Mesendoderm (in vitro differentiated cells): Measurements from ENCODE around the gene UTRN. TPM values are rescaled to one million over a fixed set of nuclear protein-coding genes. Genes with fewer than 3 reads are reported as not detected.

Source experiments
- DNase-seq: peaks from one replicate; pipeline ENCODE4 v3.0.0; 2013
- H2AK5ac ChIP-seq: 2 replicates; pipeline ENCODE4 v1.6.1; 2013; ENCODE audit warnings: low read length, inconsistent platforms
- H2BK120ac ChIP-seq: 2 replicates; pipeline ENCODE4 v1.6.1; 2013; ENCODE audit warnings: low read depth, mild to moderate bottlenecking, low read length, moderate library complexity, mixed read lengths
- H2BK15ac ChIP-seq: replicated peaks from 2 replicates; pipeline ENCODE4 v1.6.1; 2013; ENCODE audit warnings: low read depth, mild to moderate bottlenecking, moderate library complexity
- H2BK5ac ChIP-seq: 2 replicates; pipeline ENCODE4 v1.6.1; 2013; ENCODE audit warnings: low read length, inconsistent platforms
- H3K18ac ChIP-seq: 2 replicates; pipeline ENCODE4 v1.6.1; 2013; ENCODE audit warnings: mild to moderate bottlenecking, low read length, mixed read lengths
- H3K23ac ChIP-seq: one replicate; pipeline ENCODE4 v1.6.1; 2013; ENCODE audit warnings: low read length
- H3K27ac ChIP-seq: 2 replicates; pipeline ENCODE4 v1.5.1; 2013; ENCODE audit warnings: low read depth, mild to moderate bottlenecking, inconsistent platforms, low read length, moderate library complexity
- H3K27me3 ChIP-seq: 2 replicates; pipeline ENCODE4 v1.6.1; 2013; ENCODE audit warnings: low read length, control low read depth, mild to moderate bottlenecking, inconsistent platforms; ENCODE audit not compliant: insufficient read depth, poor library complexity
- H3K36me3 ChIP-seq: 2 replicates; pipeline ENCODE4 v1.6.1; 2013; ENCODE audit warnings: low read length, inconsistent platforms; ENCODE audit not compliant: control insufficient read depth, insufficient read depth
- H3K4ac ChIP-seq: one replicate; pipeline ENCODE4 v1.6.1; 2013; ENCODE audit warnings: low read depth, mild to moderate bottlenecking, low read length, moderate library complexity
- H3K4me1 ChIP-seq: 2 replicates; pipeline ENCODE4 v1.6.1; 2013; ENCODE audit warnings: low read depth, low read length, inconsistent platforms; ENCODE audit not compliant: control insufficient read depth
- H3K4me2 ChIP-seq: 2 replicates; pipeline ENCODE4 v1.6.1; 2013; ENCODE audit warnings: low read length
- H3K4me3 ChIP-seq: 2 replicates; pipeline ENCODE4 v1.5.1; 2013; ENCODE audit warnings: mild to moderate bottlenecking, low read length
- H3K56ac ChIP-seq: one replicate; pipeline ENCODE4 v1.6.1; 2013; ENCODE audit warnings: low read length
- H3K79me1 ChIP-seq: 2 replicates; pipeline ENCODE4 v1.6.1; 2013; ENCODE audit warnings: low read length, inconsistent platforms
- H3K79me2 ChIP-seq: 2 replicates; pipeline ENCODE4 v1.6.1; 2013; ENCODE audit warnings: mild to moderate bottlenecking, low read length; ENCODE audit not compliant: control insufficient read depth, insufficient read depth
- H3K9ac ChIP-seq: 2 replicates; pipeline ENCODE4 v1.6.1; 2013; ENCODE audit warnings: low read length, inconsistent platforms
- H4K5ac ChIP-seq: one replicate; pipeline ENCODE4 v1.6.1; 2013; ENCODE audit warnings: low read length
- H4K8ac ChIP-seq: one replicate; pipeline ENCODE4 v1.6.1; 2013; ENCODE audit warnings: low read depth, mild to moderate bottlenecking, control low read depth, low read length, moderate library complexity
- WGBS: extraction: QIAGEN DNeasy Blood & Tissue Kit; methylation state at CpG from one replicate; pipeline ENCODE4 v1.1.7; 2013; ENCODE audit warnings: low lambda C conversion rate, missing lambda C conversion rate; ENCODE audit not compliant: insufficient coverage; ENCODE audit errors: extremely low coverage; 5-methylcytosine and 5-hydroxymethylcytosine counted together
- polyA plus RNA-seq, 2 experiments: library from polyadenylated mRNA; stranded (reverse); fragments of 200-250 nt; gene quantifications; one replicate each; pipeline ENCODE4 v1.2.3, GENCODE V29; 2013

UTRN gene
- polyA plus RNA-seq (2013, experiment 1 of 2): 27.5 TPM
- 28.9 TPM for polyA plus RNA-seq (2013, experiment 2 of 2)

DNA sequence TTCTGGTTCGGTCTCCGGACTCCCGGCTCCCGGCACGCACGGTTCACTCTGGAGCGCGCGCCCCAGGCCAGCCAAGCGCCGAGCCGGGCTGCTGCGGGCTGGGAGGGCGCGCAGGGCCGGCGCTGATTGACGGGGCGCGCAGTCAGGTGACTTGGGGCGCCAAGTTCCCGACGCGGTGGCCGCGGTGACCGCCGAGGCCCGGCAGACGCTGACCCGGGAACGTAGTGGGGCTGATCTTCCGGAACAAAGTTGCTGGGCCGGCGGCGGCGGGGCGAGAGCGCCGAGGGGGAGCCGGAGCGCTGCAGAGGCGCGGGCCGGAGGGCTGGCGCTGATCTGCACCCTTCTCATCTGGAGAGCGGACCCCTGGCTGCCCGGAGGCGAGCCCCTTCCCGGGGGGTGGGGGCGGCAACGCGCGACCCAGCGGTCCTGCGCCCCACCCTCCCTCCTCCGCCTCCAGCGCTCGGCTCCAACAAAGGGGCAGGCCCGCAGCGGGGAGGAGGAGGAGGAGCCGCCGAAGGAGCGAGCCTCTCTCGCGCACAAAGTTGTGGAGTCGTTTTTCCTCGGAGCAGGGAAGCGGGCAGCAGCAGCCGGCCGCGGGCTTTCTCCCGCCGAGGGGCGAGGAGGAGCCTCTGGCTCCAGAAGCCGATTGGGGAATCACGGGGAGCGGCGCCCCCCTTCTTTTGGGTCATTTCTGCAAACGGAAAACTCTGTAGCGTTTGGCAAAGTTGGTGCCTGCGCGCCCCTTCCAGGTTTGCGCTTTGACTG, at the start of gene UTRN:
TSS of gene UTRN (plus strand) at position 553 of the 765 bp plus-strand sequence. CDS start 6,494 bp downstream, outside the sequence.
- no peak within 1 kb of the TSS for H2AK5ac ChIP-seq
- H3K18ac ChIP-seq: peak within 1 kb of the TSS; percentile 63
- H4K8ac ChIP-seq: peak within 1 kb of the TSS; percentile 31
- H3K36me3 ChIP-seq: no peaks in the 10 kb centered on the region
- no peak within 1 kb of the TSS for H2BK120ac ChIP-seq
- H4K5ac ChIP-seq: no peak within 1 kb of the TSS
- peak; percentile 94 for DNase-seq
- no peak within 1 kb of the TSS for H2BK5ac ChIP-seq
- no peak within 1 kb of the TSS for H2BK15ac ChIP-seq
- H3K4me1 ChIP-seq: peaks cover 8% of the 10 kb centered on the region
- H3K27me3 ChIP-seq: no peaks in the 10 kb centered on the region
- peak within 1 kb of the TSS; percentile 99 for H3K27ac ChIP-seq
- H3K23ac ChIP-seq: peak within 1 kb of the TSS; percentile 32
- H3K4ac ChIP-seq: peak within 1 kb of the TSS; percentile 65
- peaks cover 2% of the 10 kb centered on the region for H3K79me1 ChIP-seq
- H3K4me2 ChIP-seq: peak within 1 kb of the TSS; percentile 87
- peak within 1 kb of the TSS; percentile 91 for H3K56ac ChIP-seq
- H3K4me3 ChIP-seq: peak within 1 kb of the TSS; percentile 89
- no CpG with 5 or more reads among the region's 84 CpGs for WGBS
- peak within 1 kb of the TSS; percentile 76 for H3K9ac ChIP-seq
- no peaks in the 10 kb centered on the region for H3K79me2 ChIP-seq

DNA sequence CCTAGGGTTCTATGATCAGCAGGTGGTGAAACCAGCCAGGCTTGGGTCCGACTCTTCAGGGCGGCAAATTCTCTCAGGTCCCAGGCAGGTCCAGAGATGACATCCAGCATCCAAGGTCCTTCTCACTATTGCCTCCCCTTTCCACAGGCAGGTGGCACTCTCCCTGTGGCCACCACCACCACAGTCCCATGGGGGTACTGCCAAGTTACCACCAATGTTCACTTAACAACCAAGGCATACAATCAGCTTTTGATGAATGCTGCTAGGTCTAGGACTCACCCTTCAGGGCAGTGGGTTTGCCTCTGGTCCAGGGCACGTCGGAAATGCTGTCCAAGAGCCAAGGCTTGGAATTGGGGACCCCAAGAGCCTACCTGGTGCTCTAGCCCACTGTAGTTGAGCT, 40.4 kb upstream of the UTRN start:
- H3K4me1 ChIP-seq: peaks cover 2% of the 10 kb centered on the region
- H3K18ac ChIP-seq: no peak overlapping the region
- no peaks in the 10 kb centered on the region for H3K27me3 ChIP-seq
- no peak overlapping the region for H2BK5ac ChIP-seq
- H3K79me1 ChIP-seq: no peaks in the 10 kb centered on the region
- no peak overlapping the region for H3K56ac ChIP-seq
- no peak overlapping the region for H3K9ac ChIP-seq
- no peaks in the 10 kb centered on the region for H3K36me3 ChIP-seq
- no peak overlapping the region for H2BK120ac ChIP-seq
- no CpG with 5 or more reads among the region's 4 CpGs for WGBS
- no peaks in the 10 kb centered on the region for H3K79me2 ChIP-seq
- H3K4me2 ChIP-seq: no peak overlapping the region
- no peak overlapping the region for H2BK15ac ChIP-seq
- no peak overlapping the region for H3K4me3 ChIP-seq
- H3K23ac ChIP-seq: no peak overlapping the region
- H3K4ac ChIP-seq: no peak overlapping the region
- no peak for DNase-seq
- H2AK5ac ChIP-seq: no peak overlapping the region
- no peak overlapping the region for H3K27ac ChIP-seq
- H4K5ac ChIP-seq: no peak overlapping the region
- H4K8ac ChIP-seq: no peak overlapping the region

DNA sequence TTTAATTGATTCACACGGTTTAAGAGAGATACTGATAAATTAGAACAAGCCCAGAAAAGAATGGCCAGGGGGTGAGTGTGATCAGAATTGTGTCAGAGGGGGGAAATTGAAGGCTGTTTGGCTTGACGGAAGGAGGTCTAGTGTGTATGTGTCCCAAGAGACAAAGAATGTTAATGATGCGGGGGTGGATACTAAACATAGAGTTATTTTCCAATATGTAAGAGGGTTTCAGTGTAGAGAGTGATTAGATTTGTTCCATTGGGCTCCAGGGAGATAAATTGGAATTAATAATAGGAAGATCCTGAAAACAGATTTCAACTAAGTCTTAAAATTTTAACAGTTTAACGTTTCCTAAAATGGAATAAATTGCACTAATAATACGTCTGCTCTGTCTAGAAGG, 38.1 kb upstream of the UTRN start:
- Histone ChIP-seq H3K56ac (no peak overlapping the region), H3K18ac (no peak overlapping the region), H2BK120ac (no peak overlapping the region), H2BK15ac (no peak overlapping the region), H2BK5ac (no peak overlapping the region), H3K79me2 (no peaks in the 10 kb centered on the region), H3K4me3 (no peak overlapping the region), H3K79me1 (no peaks in the 10 kb centered on the region), H3K4me2 (no peak overlapping the region), H3K36me3 (no peaks in the 10 kb centered on the region), H3K4me1 (peaks cover 2% of the 10 kb centered on the region), H3K9ac (no peak overlapping the region), H4K5ac (no peak overlapping the region), H3K27ac (no peak overlapping the region), H4K8ac (no peak overlapping the region), H3K4ac (no peak overlapping the region), H2AK5ac (no peak overlapping the region), H3K23ac (no peak overlapping the region), H3K27me3 (no peaks in the 10 kb centered on the region)
- no CpG with 5 or more reads among the region's 5 CpGs for WGBS
- no peak for DNase-seq

DNA sequence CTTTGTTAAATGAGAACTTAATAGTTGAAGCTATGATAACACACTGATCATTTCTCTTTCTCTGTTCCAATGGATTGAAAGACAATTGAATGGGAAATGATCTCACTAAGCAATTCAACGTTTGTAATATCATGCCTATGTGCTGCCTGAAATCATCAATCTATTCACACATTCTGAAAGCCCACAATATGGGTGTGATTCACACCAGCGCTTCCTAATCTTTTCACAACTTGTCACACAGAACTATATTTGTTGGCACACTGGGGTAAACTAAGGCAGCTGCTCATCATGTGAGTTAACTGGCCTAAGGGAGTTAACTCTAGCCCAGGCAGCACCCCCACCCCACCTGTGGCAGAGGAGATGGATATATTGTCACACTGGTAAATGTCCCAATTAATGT, 37.1 kb upstream of the UTRN start:
- H2BK15ac ChIP-seq: no peak overlapping the region
- H3K36me3 ChIP-seq: no peaks in the 10 kb centered on the region
- no peak overlapping the region for H3K4me3 ChIP-seq
- no peaks in the 10 kb centered on the region for H3K27me3 ChIP-seq
- DNase-seq: peak; percentile 37
- no peaks in the 10 kb centered on the region for H3K79me2 ChIP-seq
- H3K27ac ChIP-seq: no peak overlapping the region
- H3K9ac ChIP-seq: no peak overlapping the region
- no peak overlapping the region for H4K8ac ChIP-seq
- H3K4me2 ChIP-seq: no peak overlapping the region
- no peaks in the 10 kb centered on the region for H3K79me1 ChIP-seq
- no peak overlapping the region for H4K5ac ChIP-seq
- no CpG with 5 or more reads among the region's 2 CpGs for WGBS
- H3K18ac ChIP-seq: no peak overlapping the region
- H3K23ac ChIP-seq: no peak overlapping the region
- no peak overlapping the region for H2AK5ac ChIP-seq
- H3K56ac ChIP-seq: no peak overlapping the region
- no peak overlapping the region for H2BK120ac ChIP-seq
- H3K4ac ChIP-seq: no peak overlapping the region
- H2BK5ac ChIP-seq: no peak overlapping the region
- peaks cover 2% of the 10 kb centered on the region for H3K4me1 ChIP-seq

DNA sequence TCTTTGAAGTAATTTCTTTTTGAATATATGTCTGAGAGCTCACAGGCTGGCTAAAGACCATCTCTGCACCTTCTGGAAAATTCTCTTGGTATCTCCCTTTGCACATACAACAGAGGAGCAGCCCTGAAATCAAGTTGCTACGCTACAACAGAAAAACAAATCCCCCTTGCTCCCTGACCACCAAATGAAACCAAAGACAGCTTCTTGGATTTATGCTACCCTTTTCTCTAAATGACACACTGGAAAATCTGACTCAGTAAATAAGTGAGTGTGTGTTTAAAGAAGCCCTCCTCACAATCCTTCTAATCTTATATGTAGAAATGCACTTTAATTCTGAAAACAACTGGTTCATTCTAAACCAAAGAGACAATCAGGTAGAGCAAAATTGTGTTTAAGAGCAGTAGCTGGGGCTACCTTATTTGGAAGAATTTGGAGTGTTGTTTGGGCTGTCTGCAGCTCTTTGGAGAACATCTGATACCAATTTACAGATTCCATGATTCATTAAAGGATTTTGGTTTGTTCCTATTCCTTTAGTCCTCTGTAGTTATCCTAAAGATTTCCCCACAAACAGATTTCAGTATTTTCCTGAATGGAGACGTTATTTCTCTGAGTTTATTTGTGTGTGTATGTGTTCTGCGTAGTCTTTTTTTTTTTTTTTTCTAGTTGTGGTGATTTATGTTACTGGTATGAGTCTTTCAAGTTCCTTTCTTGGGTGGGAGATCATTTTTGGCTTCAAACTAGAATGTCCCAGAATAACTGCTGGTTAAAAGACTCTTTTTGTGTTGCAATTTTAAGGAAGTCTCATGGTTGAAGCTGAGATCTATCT, 36.4 kb upstream of the UTRN start:
- peaks cover 2% of the 10 kb centered on the region for H3K4me1 ChIP-seq
- no peak overlapping the region for H2BK120ac ChIP-seq
- no peaks in the 10 kb centered on the region for H3K79me2 ChIP-seq
- H3K4me2 ChIP-seq: no peak overlapping the region
- no peaks in the 10 kb centered on the region for H3K79me1 ChIP-seq
- H3K4me3 ChIP-seq: no peak overlapping the region
- H3K27ac ChIP-seq: no peak overlapping the region
- no peak overlapping the region for H2BK15ac ChIP-seq
- H4K5ac ChIP-seq: no peak overlapping the region
- no peak overlapping the region for H2BK5ac ChIP-seq
- no peak overlapping the region for H2AK5ac ChIP-seq
- H3K18ac ChIP-seq: no peak overlapping the region
- no peak overlapping the region for H3K56ac ChIP-seq
- H3K9ac ChIP-seq: no peak overlapping the region
- no peak overlapping the region for H3K23ac ChIP-seq
- H4K8ac ChIP-seq: no peak overlapping the region
- DNase-seq: peak; percentile 47
- no peaks in the 10 kb centered on the region for H3K27me3 ChIP-seq
- WGBS: no CpG with 5 or more reads among the region's 3 CpGs
- H3K36me3 ChIP-seq: no peaks in the 10 kb centered on the region
- no peak overlapping the region for H3K4ac ChIP-seq
